Progenitor cell of endocrine pancreas (in vitro differentiated cells): ENCODE results near the gene ANXA2. TPM values are rescaled to one million over a fixed set of nuclear protein-coding genes. Genes with fewer than 3 reads are reported as not detected.

Experiments
- DNase-seq: peaks from one replicate; pipeline ENCODE4 v3.0.0; 2021; ENCODE audit warnings: low spot score; ENCODE audit not compliant: unreplicated experiment
- H3K27ac Mint-ChIP-seq: 2 replicates; pipeline ENCODE4 v1.8.0; 2021; ENCODE audit warnings: mild to moderate bottlenecking, moderate library complexity, mixed read lengths
- H3K27me3 Mint-ChIP-seq: 2 replicates; pipeline ENCODE4 v1.8.0; 2021; ENCODE audit warnings: mixed read lengths
- H3K36me3 Mint-ChIP-seq: 2 replicates; pipeline ENCODE4 v1.8.0; 2022; ENCODE audit warnings: mixed read lengths; ENCODE audit not compliant: insufficient read depth
- H3K4me1 Mint-ChIP-seq: 2 replicates; pipeline ENCODE4 v1.8.0; 2021; ENCODE audit warnings: low read depth, mixed read lengths
- H3K4me3 Mint-ChIP-seq: 2 replicates; pipeline ENCODE4 v1.8.0; 2021; ENCODE audit warnings: low read depth, mild to moderate bottlenecking, moderate library complexity, mixed read lengths
- H3K9me3 Mint-ChIP-seq: 2 replicates; pipeline ENCODE4 v1.8.0; 2021; ENCODE audit warnings: low read depth, mixed read lengths
- CTCF ChIP-seq: fragments of 200-600 bp; sonication (generic); IDR thresholded peaks from one replicate; pipeline ENCODE4 v1.5.0; 2021; ENCODE audit warnings: antibody characterized with exemption, mild to moderate bottlenecking; ENCODE audit not compliant: unreplicated experiment
- total RNA-seq: library from RNA; stranded (reverse); gene quantifications from 2 replicates; pipeline ENCODE4 v1.2.1, GENCODE V29; 2021

Gene ANXA2
- total RNA-seq, 1 donor from 2014 or later, result 311 TPM

DNA sequence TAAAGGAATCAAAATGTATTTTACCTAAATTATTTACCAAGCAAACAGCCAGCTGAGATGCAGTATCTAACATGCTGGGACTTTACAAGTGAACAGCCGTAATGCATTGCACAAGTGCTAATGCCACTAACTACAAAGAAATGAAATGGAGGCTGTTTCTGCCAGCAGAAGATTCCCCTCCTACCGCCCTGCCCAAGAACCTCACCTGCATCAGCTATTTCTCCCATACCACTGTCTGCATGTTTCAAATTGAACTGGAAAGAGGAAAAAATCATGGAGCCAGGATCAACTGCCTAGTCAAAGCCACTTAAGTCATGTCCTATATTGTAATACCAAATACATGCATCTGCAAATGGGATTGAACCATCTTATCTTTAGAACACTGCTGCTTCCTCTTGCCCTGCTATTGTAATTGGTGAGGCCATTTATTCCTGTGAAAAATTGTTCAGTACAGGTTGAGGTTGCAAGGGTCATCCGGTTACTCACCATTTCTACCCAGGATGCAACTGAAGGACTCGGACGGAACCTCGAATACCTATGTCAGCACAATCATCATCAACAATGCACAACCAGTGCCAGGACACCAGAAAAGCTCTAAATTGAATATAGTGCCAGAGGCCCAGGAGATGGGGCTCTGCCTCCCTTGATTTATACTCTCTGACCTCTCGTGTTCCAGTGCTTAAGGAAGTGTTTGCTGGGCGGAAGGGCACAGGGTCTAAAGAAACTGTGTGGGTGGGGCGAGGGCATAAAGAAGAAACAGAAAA is 27.5 kb downstream of the ANXA2 start:
- Mint-ChIP-seq H3K4me1 (peaks cover 30% of the 10 kb centered on the region), H3K27me3 (no peaks in the 10 kb centered on the region), H3K27ac (peak overlapping the region; percentile 77), H3K9me3 (peaks cover 2% of the 10 kb centered on the region), H3K36me3 (peaks cover 26% of the 10 kb centered on the region), H3K4me3 (no peak overlapping the region)
- DNase-seq, result no peak
- no peak for TF ChIP-seq CTCF

DNA sequence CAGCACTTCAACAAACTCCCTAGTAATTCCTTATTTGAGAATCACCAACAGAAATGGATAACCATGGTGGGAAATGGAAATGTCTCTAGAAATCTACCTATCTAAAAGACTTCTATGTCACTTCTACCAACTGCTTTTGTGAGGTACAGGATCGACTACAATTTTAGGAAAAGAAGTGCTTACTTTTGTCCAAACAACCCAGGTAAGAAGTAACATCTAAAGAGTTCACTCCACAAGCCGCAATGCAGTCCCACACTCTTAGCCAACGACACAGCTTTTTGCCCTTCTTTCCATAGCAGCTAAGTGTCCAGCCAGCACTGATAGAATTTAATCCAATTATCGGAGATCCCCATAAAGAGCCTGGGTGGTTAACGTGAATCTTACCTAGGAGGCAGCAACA is 28.1 kb downstream of the ANXA2 start:
- H3K4me3 Mint-ChIP-seq, result no peak overlapping the region

GRCh38 chr15:60364612-60364924 is 33.2 kb downstream of the ANXA2 start:
- no peak overlapping the region for H3K27ac Mint-ChIP-seq
- TF ChIP-seq CTCF, result no peak
- peaks cover 30% of the 10 kb centered on the region for H3K36me3 Mint-ChIP-seq
- peaks cover 3% of the 10 kb centered on the region for H3K9me3 Mint-ChIP-seq
- H3K27me3 Mint-ChIP-seq, result no peaks in the 10 kb centered on the region
- H3K4me3 Mint-ChIP-seq, result no peak overlapping the region
- H3K4me1 Mint-ChIP-seq, result peaks cover 12% of the 10 kb centered on the region
- no peak for DNase-seq

More for the DNA sequence above, 28.1 kb downstream of the ANXA2 start:
- Mint-ChIP-seq H3K27me3 (no peaks in the 10 kb centered on the region), H3K4me1 (peaks cover 24% of the 10 kb centered on the region), H3K27ac (peak overlapping the region; percentile 13), H3K36me3 (peaks cover 27% of the 10 kb centered on the region), H3K9me3 (peaks cover 3% of the 10 kb centered on the region)
- TF ChIP-seq CTCF, result no peak
- DNase-seq, result no peak

DNA sequence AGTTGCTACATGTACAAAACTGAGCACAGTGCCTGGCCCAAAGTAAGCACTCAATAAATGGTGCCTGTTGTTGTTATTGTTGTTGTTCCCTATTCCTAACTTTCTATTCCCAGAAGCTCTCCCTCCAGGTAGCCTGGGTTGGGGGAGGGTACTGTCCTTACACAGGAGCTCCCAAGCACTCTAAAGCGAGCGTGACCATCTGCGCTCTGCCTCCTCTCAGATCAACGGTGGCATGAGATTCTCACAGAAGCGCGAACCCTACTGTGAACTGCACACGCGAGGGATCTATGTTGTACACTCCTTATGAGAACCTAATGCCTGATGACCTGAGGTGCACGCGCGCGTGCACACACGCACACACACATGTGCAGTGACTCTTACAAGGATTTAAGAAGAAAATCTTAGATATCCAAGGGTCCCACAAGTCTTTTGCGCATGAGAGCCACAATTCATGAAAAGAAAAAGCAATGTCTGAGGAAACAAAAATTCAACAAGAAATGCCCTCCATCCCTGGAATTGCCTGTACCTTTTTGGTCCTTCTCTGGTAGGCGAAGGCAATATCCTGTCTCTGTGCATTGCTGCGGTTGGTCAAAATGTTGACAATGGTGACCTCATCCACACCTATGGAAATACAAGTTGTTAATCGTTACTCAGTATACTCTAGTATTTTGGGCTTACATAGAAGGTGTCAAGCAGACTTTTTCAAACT is 33.7 kb downstream of the ANXA2 start:
- no peaks in the 10 kb centered on the region for H3K27me3 Mint-ChIP-seq
- no peak for TF ChIP-seq CTCF
- H3K4me1 Mint-ChIP-seq, result peaks cover 11% of the 10 kb centered on the region
- H3K27ac Mint-ChIP-seq, result no peak overlapping the region
- H3K4me3 Mint-ChIP-seq, result no peak overlapping the region
- H3K36me3 Mint-ChIP-seq, result peaks cover 27% of the 10 kb centered on the region
- H3K9me3 Mint-ChIP-seq, result peaks cover 3% of the 10 kb centered on the region
- no peak for DNase-seq

GRCh38 chr15:60363087-60363549 is 34.7 kb downstream of the ANXA2 start:
- Mint-ChIP-seq H3K27ac (no peak overlapping the region), H3K27me3 (no peaks in the 10 kb centered on the region), H3K4me1 (peaks cover 11% of the 10 kb centered on the region), H3K36me3 (peaks cover 25% of the 10 kb centered on the region), H3K9me3 (peaks cover 3% of the 10 kb centered on the region), H3K4me3 (no peak overlapping the region)
- no peak for TF ChIP-seq CTCF
- no peak for DNase-seq
